H54 (cell line): ENCODE measurements around the gene APEH.
"Not testable (repeated sequence)": the region's sequence is repeated elsewhere in the genome, so short reads cannot be mapped to it uniquely, and the experiment has no call there.

Experiments used
- DNase-seq: peaks from one replicate; pipeline ENCODE4 v3.0.0; 2011; ENCODE audit warnings: low spot score, mixed read lengths; ENCODE audit not compliant: insufficient read length
- FAIRE-seq: peaks from 3 replicates; lab custom pipeline; 2011; peaks lifted over from hg19 to GRCh38; lab: Jason Lieb, UNC
- POLR2A ChIP-seq: IDR thresholded peaks from 2 replicates; pipeline ENCODE4 v1.6.1; 2011; ENCODE audit warnings: low read depth, mild to moderate bottlenecking, low read length

APEH gene

DNA sequence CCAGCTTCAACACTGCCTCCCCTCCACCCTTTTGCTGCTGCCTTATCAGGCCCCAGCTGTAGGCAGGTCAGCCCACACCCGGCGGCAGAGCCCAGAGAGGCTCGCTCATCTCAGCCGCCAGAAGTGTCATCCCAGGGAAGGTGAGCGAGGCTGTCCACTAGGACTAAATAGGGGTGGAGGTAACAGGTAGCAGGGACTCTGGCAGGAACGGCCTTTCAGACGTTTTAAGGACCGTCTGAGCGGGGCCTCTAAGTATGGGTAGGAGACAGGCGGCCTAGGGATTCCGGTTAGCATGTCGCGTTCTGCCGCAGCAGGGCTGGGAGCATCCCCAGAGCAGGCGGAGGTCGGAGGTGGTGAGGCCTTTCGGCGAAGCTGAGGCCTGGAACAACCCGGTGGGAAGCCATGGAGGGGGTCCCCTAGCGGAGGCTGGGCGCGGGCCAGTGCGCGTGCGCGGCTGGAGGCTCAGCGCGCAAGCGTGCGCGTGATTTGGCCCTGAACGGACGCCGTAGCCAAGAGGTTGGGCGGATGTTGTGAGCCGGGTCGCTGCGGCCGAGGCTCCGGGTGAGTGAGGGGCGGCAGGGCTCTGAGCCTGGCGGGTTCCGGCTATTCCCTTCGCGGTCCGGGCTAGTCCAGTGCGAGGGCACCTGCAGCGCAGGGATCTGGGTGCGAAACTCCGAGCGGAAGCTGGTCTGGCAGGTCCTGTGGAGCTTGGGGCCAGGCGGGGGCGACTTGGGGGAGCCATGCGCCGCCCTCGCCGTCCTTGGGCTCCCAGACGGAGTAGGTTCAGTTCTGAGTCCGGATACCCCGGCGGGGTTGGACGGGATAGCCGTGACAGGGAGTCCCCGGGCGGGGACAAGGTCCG lies 15.1 kb downstream of the APEH start, which contains the start of the genes MST1 and RNF123:
Gene MST1, minus strand, starts transcription at position 429 of the 862 bp plus-strand sequence. CDS start 783 bp downstream, outside the sequence.
Gene RNF123, plus strand, starts transcription at position 512 of the 862 bp plus-strand sequence. CDS start 1,609 bp downstream, outside the sequence.
- FAIRE-seq, result no peak
- DNase-seq, result peak; percentile 77
- TF ChIP-seq POLR2A, result peak; percentile 81

DNA sequence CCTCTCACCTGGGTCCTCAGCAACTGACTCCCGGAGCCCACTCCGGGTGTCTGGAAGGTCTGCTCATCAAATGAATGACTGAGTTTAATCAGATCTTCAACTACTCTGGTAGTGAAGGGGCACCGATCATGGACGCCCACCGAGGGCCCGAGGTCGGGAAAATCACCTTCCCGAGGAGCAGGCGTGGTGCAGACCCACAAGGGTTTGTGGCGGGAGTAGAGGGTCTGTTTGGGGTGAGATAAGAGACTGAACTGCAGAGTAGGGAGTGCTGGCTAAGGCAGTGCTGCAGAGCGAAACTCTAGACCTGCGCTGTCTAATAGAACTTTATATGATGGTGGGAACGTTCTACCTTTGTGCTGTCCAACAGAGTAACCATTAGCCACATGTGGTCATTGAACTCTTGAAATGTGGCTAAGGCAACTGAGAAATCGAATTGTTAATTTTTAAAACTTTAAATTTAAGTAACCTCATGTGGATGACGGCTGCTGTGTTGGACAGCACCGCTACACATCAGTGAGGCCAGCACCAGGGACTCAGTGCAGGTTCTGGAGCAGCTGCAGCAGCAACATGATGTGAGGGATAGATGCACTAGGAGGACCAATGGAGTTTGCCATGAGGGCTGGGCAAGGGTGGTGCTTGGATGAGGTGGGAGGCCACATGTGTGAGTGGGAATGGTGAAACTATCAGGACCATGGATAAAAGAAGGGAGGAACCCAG lies 15.9 kb downstream of the APEH start:
- not testable (repeated sequence) for FAIRE-seq, DNase-seq

- not testable (repeated sequence) for FAIRE-seq, DNase-seq
Measured at GRCh38 chr3:49690856-49691255, 16.7 kb downstream of the APEH start.

DNA sequence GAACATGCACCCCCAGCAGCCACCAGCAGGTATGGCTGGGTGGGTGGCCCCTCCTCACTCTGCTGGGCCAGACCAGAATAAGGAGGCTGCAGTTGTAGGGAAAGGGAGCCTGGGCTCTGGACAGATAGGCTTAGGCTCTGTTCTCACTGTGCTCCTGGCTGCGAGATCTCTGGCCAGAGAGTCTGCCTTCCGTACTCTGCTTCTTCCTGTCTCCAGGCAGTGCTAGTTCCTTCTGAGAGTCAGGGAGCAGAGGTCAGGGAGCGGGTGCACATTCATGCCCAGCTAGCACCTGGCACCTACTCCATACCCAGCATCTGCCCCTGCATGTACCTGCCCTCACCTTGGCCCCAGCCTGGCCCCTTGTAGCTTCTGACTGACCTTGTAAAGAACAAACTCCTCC lies 17.3 kb downstream of the APEH start:
- FAIRE-seq, result not testable (repeated sequence)

GRCh38 chr3:49694409-49695070 lies 20.4 kb downstream of the APEH start:
- not testable (repeated sequence) for DNase-seq, FAIRE-seq

More for the DNA sequence above, 17.3 kb downstream of the APEH start:
- not testable (repeated sequence) for DNase-seq

- not testable (repeated sequence) for FAIRE-seq
Measured at GRCh38 chr3:49695350-49696015, 21.3 kb downstream of the APEH start.

DNA sequence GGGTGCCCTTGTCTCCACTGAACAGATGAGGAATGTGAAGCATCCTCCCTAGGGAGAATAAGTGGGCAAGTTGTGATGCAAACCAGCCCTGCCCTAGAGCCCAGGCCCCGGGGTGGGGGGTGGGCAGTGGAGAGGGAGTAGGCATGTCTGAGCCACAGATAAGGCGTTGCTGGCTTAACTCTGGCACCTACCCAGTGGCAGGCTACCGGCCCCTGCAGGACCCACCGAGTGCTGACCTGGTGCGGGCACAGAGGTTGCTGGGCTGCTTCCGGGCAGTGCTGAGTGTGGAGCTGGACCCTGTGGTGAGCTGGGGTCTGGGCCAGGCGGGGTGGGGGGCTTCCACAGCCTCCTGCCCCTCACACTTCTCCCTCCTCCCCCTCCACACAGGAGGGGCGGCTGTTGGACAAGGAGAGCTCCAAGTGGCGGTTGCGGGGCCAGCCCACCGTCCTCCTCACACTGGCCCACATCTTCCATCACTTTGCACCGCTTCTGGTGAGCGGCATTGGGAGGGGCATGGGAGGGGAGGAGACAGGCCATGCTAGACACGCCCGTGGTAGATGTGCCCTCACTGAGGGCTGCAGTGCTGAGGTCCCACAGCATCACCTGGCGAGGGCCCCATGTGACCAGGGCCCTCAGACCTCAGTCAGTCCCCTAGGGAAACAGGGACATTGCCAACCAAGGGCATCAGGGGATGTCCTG lies 25.3 kb downstream of the APEH start:
- DNase-seq, result no peak
- no peak for TF ChIP-seq POLR2A
- no peak for FAIRE-seq

More at GRCh38 chr3:49695350-49696015, 21.3 kb downstream of the APEH start:
- not testable (repeated sequence) for DNase-seq

GRCh38 chr3:49700014-49700413 lies 25.9 kb downstream of the APEH start:
- FAIRE-seq (no peak), DNase-seq (no peak)
- no peak for TF ChIP-seq POLR2A

DNA sequence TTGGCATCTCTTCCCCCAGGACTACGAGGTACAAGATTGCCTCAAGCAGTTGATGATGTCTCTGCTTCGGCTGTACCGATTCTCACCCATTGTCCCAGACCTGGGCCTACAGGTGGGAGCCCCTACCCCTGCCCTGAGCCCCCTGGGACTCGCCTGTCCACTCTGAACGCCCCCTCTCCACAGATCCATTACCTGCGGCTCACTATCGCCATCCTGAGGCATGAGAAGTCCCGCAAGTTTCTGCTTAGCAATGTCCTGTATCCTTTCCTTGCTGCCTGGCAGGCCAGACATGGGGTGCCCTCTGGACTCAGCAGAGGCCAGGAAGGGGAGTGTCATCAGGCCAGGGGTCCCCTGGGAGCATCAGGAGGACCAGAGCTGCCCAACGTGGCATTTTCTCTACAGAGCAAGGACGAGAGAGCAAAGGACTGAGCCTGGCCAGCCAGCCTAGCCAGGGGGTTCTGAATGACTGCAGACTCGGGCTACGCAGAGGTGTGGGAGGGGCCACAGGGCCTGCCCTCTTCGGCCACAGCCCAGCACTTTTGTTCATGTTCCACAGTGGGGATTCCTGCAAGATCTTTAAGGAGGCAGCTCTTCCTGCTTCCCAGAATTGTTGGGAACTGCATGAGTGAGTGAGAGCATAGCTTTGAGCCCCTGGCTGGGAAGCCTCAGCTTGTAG lies 26.4 kb downstream of the APEH start:
- no peak for TF ChIP-seq POLR2A
- no peak for FAIRE-seq
- no peak for DNase-seq

DNA sequence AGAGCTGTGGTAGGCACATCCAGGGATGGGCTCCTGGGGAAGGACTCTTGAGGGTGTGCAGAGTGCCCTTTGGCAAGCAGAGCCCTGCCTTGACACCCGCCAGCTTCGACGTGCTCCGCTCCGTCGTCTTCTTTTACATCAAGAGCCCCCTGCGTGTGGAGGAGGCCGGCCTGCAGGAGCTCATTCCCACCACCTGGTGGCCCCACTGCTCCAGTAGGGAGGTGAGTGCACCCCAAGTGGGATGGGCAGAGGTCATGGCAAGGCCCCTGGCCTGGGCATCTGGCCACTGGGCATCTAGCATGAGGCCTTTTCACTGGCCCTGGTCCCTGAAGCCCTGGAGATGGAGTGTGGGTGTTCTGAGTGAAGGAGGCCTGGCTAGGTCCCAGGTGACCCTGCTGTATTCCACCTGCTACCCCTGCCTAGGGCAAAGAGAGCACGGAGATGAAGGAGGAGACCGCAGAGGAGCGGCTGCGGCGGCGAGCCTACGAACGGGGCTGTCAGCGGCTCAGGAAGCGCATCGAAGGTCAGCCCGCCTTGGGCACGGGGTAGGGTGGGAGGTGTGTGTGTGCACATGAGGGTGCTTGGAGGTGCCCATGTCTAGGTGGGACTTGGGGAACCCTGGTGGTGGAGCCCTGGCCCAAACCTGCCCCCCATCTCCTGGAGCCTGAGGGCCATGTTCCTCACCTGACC lies 27.4 kb downstream of the APEH start:
- TF ChIP-seq POLR2A, result no peak
- no peak for FAIRE-seq
- no peak for DNase-seq

DNA sequence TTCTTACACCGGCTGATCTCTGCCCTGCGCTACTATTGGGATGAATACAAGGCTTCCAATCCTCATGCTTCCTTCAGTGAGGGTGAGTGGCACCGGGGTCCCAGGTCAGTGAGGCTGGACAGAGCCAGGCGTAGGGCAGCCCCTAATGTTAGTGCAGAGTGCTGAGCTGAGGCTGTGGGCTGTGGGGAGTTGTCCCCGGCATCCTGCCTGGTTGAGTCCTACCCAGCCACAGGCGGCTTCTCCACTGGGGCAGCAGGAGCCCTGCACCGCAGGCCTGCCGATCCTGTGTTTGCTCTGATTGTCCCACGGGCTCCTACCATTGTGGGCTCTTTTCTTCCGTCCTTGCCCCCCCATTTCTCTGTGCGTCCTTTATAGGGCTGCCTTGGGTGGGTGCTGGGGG lies 28.5 kb downstream of the APEH start:
- FAIRE-seq (no peak), DNase-seq (no peak)
- TF ChIP-seq POLR2A, result no peak

DNA sequence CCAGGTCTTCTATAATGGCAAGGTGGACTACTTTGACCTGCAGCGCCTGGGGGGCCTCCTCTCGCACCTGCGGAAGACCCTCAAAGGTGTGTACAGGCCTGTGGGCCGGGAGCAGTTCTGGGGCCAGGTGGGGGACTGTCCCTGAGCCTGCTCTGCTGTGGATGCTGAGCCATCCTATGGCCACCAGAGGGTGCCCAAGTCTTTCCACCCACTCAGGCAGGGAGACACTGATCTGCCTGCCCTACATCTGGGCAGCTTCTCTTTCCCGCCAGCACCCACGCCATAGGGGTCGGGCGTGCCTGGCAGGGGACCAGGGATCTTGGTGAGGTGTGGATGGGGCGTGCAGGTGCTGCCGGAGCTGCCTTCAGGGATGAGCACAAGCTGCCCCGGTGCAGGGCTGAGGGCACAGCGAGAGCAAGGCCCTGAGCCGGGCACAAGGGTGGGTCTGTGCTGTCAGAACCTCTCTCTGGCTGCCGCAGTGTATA lies 29.3 kb downstream of the APEH start:
- TF ChIP-seq POLR2A, result no peak
- DNase-seq (peak; percentile 85), FAIRE-seq (no peak)
